NCI-H1417 (cell line): Measurements from ENCODE around the gene PDGFRB.

ENCODE experiments used
- DNase-seq, 3 experiments: peaks; one replicate each; lab custom pipeline; 2025; lab: John Stamatoyannopoulos, UW

The PDGFRB gene

GRCh38 chr5:150082374-150082773 is 73.3 kb downstream of the PDGFRB start:
- no peak for DNase-seq

- DNase-seq = no peak
Observed at GRCh38 chr5:150081541-150082283, 73.9 kb downstream of the PDGFRB start.

- DNase-seq = no peak
Observed at GRCh38 chr5:150080696-150081435, 74.8 kb downstream of the PDGFRB start.

GRCh38 chr5:150079909-150080461 is 75.7 kb downstream of the PDGFRB start:
- no peak for DNase-seq

- DNase-seq = no peak
Observed at GRCh38 chr5:150078802-150079689, 76.6 kb downstream of the PDGFRB start.

GRCh38 chr5:150077996-150078801 is 77.4 kb downstream of the PDGFRB start:
- no peak for DNase-seq

- no peak for DNase-seq
Observed at GRCh38 chr5:150077060-150077459, 78.6 kb downstream of the PDGFRB start.

- DNase-seq = no peak
Observed at GRCh38 chr5:150075806-150076205, 79.8 kb downstream of the PDGFRB start.

- no peak for DNase-seq
Observed at GRCh38 chr5:150075233-150075632, 80.4 kb downstream of the PDGFRB start.

GRCh38 chr5:150073677-150074076 is 82.0 kb downstream of the PDGFRB start:
- DNase-seq = no peak

- no peak for DNase-seq
Observed at GRCh38 chr5:150073086-150073625, 82.5 kb downstream of the PDGFRB start.

- no peak for DNase-seq
Observed at GRCh38 chr5:150070821-150071220, 84.8 kb downstream of the PDGFRB start.

GRCh38 chr5:150069672-150070627 is 85.7 kb downstream of the PDGFRB start:
- no peak for DNase-seq

- no peak for DNase-seq
Observed at GRCh38 chr5:150068961-150069645, 86.5 kb downstream of the PDGFRB start.

GRCh38 chr5:150068472-150068871 is 87.2 kb downstream of the PDGFRB start:
- DNase-seq = no peak

GRCh38 chr5:150068071-150068470 is 87.6 kb downstream of the PDGFRB start:
- no peak for DNase-seq

GRCh38 chr5:150067405-150067960 is 88.2 kb downstream of the PDGFRB start:
- DNase-seq = no peak

GRCh38 chr5:150066901-150067396 is 88.7 kb downstream of the PDGFRB start:
- DNase-seq = no peak

GRCh38 chr5:150066436-150066835 is 89.2 kb downstream of the PDGFRB start:
- DNase-seq = no peak
